ENCODE data around the gene CCN5. TPM values are rescaled to one million over a fixed set of nuclear protein-coding genes. Genes with fewer than 3 reads are reported as not detected.
A peak's percentile ranks its signal among the peaks of the same experiment; 100 is the strongest.
"Not testable (repeated sequence)": the region's sequence is repeated elsewhere in the genome, so short reads cannot be mapped to it uniquely, and the experiment has no call there.

The CCN5 gene
- total and polyA plus RNA-seq, 4 donors: 59.4 to 186 (median 115) TPM

GRCh38 chr20:44691424-44692423, 23.4 kb upstream of the CCN5 start:
- intact Hi-C loops (cut with DNase I): loop anchor here in 1 of 2 donors (2.0 kb wide), 1 partner anchor 171 kb away; no protein-coding TSS in a partner anchor
- Histone ChIP-seq H3K4me1 (ENCODE audit: control insufficient read depth in 1 of 2, insufficient read depth in 2 of 2, low read length in 2 of 2) (peaks cover 6 to 11% of the 10 kb centered on the region in 2 donors), H3K4me3 (ENCODE audit: low read length in 2 of 2) (no peak overlapping the region), H3K36me3 (ENCODE audit: control insufficient read depth in 1 of 2, insufficient read depth in 2 of 2, low read length in 1 of 2) (no peaks in the 10 kb centered on the region), H3K27me3 (ENCODE audit: control insufficient read depth in 1 of 2, insufficient read depth in 2 of 2, low read length in 1 of 2) (no peaks in the 10 kb centered on the region), H3K9me3 (ENCODE audit: control insufficient read depth, low read length) (no peaks in the 10 kb centered on the region), H3K27ac (ENCODE audit: low read depth in 1 of 2, low read length in 2 of 2) (peak overlapping the region; percentile 67 to 95)
- DNase-seq: peak; percentile 90
- peak; percentile 74 for ATAC-seq (ENCODE audit: low FRiP score)
- WGBS, 2 donors: 19 to 20% methylated on average over 7 of the region's 7 CpGs

DNA sequence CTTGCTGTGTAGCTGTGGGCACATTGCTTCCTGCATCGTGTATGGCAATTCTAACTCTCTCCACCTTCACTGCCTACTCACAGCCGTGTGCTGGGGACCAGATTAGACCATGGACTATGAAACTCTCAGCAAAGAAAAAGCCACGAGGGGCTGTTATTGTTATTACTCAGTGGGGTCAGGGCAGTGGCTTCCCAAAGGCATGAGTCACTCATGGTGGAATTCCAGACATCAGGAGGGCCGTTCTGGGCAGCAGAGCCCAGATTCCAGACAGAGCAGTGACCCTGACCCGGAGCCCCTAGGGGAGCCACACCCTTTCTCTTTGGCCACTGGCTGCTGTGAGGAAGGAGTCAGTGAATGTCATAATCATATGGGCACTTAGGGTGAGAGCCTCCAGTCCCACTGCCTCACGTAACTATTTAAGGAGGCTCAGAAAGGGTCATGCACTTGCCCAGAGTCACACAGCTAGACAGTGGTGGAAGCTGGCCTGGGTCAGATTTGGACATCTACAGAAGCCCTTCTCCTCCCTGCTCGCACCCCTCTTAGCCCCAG, 22.2 kb upstream of the CCN5 start:
- DNase-seq: peak; percentile 94
- H3K9me3 ChIP-seq (ENCODE audit: control insufficient read depth, low read length): no peaks in the 10 kb centered on the region
- ATAC-seq (ENCODE audit: low FRiP score): peak; percentile 95
- intact Hi-C loops (cut with DNase I): loop anchor here in 1 of 2 donors (1.0 to 2.0 kb wide), 2 partner anchors 36 to 170 kb away; no protein-coding TSS in a partner anchor
- no peaks in the 10 kb centered on the region for H3K27me3 ChIP-seq (ENCODE audit: control insufficient read depth in 1 of 2, insufficient read depth in 2 of 2, low read length in 1 of 2)
- H3K36me3 ChIP-seq (ENCODE audit: control insufficient read depth in 1 of 2, insufficient read depth in 2 of 2, low read length in 1 of 2): no peaks in the 10 kb centered on the region
- no peak overlapping the region for H3K4me3 ChIP-seq (ENCODE audit: low read length in 2 of 2)
- H3K4me1 ChIP-seq (ENCODE audit: control insufficient read depth in 1 of 2, insufficient read depth in 2 of 2, low read length in 2 of 2): peaks cover 6 to 11% of the 10 kb centered on the region in 2 donors
- WGBS, 2 donors: 10 to 12% methylated on average over 7 of the region's 7 CpGs
- peak overlapping the region; percentile 93 to 100 for H3K27ac ChIP-seq (ENCODE audit: low read depth in 1 of 2, low read length in 2 of 2)

DNA sequence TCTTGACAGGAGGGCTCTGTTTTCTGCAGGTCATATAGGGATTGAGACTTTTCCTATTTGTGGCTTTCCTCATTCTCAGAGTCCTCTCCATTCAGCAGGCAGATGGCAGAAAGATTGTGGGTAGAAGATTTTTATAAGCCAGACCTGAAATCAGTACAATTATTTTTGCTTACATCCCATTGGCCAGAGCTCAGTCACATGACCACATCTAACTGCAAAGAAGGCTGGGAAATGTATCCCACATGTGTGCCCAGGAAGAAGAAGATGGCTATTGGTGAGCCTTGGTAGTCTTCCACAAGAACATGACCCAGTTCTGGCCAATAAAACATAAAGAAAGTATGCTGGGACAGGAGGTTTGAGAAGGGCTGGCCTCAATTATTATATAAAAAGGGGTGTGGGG, 21.5 kb upstream of the CCN5 start:
- ATAC-seq (ENCODE audit: low FRiP score) (no peak), DNase-seq (no peak)
- Histone ChIP-seq H3K27me3 (ENCODE audit: control insufficient read depth in 1 of 2, insufficient read depth in 2 of 2, low read length in 1 of 2) (no peaks in the 10 kb centered on the region), H3K9me3 (ENCODE audit: control insufficient read depth, low read length) (no peaks in the 10 kb centered on the region), H3K4me1 (ENCODE audit: control insufficient read depth in 1 of 2, insufficient read depth in 2 of 2, low read length in 2 of 2) (peaks cover 6 to 11% of the 10 kb centered on the region in 2 donors), H3K4me3 (ENCODE audit: low read length in 2 of 2) (no peak overlapping the region), H3K27ac (ENCODE audit: low read depth in 1 of 2, low read length in 2 of 2) (peak overlapping the region; percentile 93 to 100), H3K36me3 (ENCODE audit: control insufficient read depth in 1 of 2, insufficient read depth in 2 of 2, low read length in 1 of 2) (no peaks in the 10 kb centered on the region)
- intact Hi-C loops (cut with DNase I): loop anchor here in 1 of 2 donors (1.0 to 2.0 kb wide), 2 partner anchors 36 to 169 kb away; no protein-coding TSS in a partner anchor

GRCh38 chr20:44694159-44694558, 21.0 kb upstream of the CCN5 start:
- ATAC-seq (ENCODE audit: low FRiP score): no peak
- Histone ChIP-seq H3K4me3 (ENCODE audit: low read length in 2 of 2) (no peak overlapping the region), H3K9me3 (ENCODE audit: control insufficient read depth, low read length) (no peaks in the 10 kb centered on the region), H3K4me1 (ENCODE audit: control insufficient read depth in 1 of 2, insufficient read depth in 2 of 2, low read length in 2 of 2) (peaks cover 6 to 11% of the 10 kb centered on the region in 2 donors), H3K27me3 (ENCODE audit: control insufficient read depth in 1 of 2, insufficient read depth in 2 of 2, low read length in 1 of 2) (no peaks in the 10 kb centered on the region), H3K36me3 (ENCODE audit: control insufficient read depth in 1 of 2, insufficient read depth in 2 of 2, low read length in 1 of 2) (no peaks in the 10 kb centered on the region), H3K27ac (ENCODE audit: low read depth in 1 of 2, low read length in 2 of 2) (peak overlapping the region; percentile 93 to 100)
- no peak for DNase-seq
- intact Hi-C loops (cut with DNase I): no loop called here
- WGBS, 2 donors: 52 to 55% methylated on average over 4 of the region's 4 CpGs

DNA sequence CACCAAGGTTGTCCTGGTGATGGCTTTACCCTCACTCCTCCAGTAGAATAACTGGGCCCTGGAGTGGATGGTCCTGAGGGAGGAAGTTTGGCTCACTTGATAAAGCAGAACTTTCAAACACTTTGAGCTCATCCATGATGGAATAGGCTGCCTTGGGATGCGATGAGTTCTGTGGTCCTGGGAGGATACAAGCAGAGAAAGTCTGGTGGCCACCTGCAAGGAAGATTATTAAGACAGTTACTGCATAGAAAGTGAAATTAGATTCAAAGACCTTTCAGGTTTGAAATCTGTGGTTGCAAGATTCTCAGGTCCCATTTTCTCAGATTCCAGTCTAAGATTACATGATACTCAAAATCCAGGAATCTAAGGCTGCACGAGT, 19.9 kb upstream of the CCN5 start:
- intact Hi-C loops (cut with DNase I): no loop called here
- Histone ChIP-seq H3K9me3 (ENCODE audit: control insufficient read depth, low read length) (no peaks in the 10 kb centered on the region), H3K27ac (ENCODE audit: low read depth in 1 of 2, low read length in 2 of 2) (peak overlapping the region; percentile 62 to 100), H3K4me3 (ENCODE audit: low read length in 2 of 2) (no peak overlapping the region), H3K27me3 (ENCODE audit: control insufficient read depth in 1 of 2, insufficient read depth in 2 of 2, low read length in 1 of 2) (no peaks in the 10 kb centered on the region), H3K4me1 (ENCODE audit: control insufficient read depth in 1 of 2, insufficient read depth in 2 of 2, low read length in 2 of 2) (peaks cover 6 to 11% of the 10 kb centered on the region in 2 donors), H3K36me3 (ENCODE audit: control insufficient read depth in 1 of 2, insufficient read depth in 2 of 2, low read length in 1 of 2) (no peaks in the 10 kb centered on the region)
- ATAC-seq (ENCODE audit: low FRiP score) (no peak), DNase-seq (no peak)
- 43 to 47% methylated on average over 2 of the region's 2 CpGs for WGBS, 2 donors

DNA sequence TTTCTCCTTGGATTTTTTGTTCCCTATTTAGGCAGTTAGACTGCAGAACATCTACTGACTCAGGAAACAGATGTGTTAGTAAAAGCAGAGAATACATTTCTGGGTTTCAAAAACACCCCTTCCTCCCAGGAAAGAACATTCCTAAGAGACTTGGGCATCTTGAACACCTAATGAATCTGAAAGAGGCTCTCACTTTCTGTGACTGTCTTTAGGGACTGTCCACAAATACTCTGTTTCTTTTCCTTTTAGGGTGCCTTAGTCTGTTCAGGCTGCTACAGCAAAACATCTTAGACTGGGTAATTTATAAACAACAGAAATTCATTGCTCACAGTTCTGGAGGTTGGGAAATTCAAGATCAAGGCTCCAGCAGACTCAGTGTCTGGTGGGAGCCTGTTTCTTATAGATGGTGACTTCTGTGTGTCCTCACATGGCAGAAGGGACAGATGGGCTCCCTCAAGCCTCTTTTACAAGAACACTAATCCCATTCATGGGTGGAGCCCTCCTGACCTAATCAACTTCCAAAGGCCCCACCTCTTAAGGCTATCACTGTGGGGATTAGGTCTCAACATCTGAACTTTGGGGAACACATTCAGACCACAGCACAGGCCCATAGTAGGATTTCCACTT, 19.4 kb upstream of the CCN5 start:
- H3K27ac ChIP-seq (ENCODE audit: low read depth in 1 of 2, low read length in 2 of 2): peak overlapping the region; percentile 79 to 87
- intact Hi-C loops (cut with DNase I): no loop called here

GRCh38 chr20:44696315-44696714, 18.9 kb upstream of the CCN5 start:
- no peak overlapping the region for H3K4me3 ChIP-seq (ENCODE audit: low read length in 2 of 2)
- no peaks in the 10 kb centered on the region for H3K36me3 ChIP-seq (ENCODE audit: control insufficient read depth in 1 of 2, insufficient read depth in 2 of 2, low read length in 1 of 2)
- ATAC-seq (ENCODE audit: low FRiP score) (no peak), DNase-seq (no peak)
- intact Hi-C loops (cut with DNase I): no loop called here
- peak overlapping the region; percentile 79 to 87 for H3K27ac ChIP-seq (ENCODE audit: low read depth in 1 of 2, low read length in 2 of 2)
- WGBS, 2 donors: 93 to 97% methylated on average over 3 of the region's 3 CpGs
- H3K9me3 ChIP-seq (ENCODE audit: control insufficient read depth, low read length): no peaks in the 10 kb centered on the region
- no peaks in the 10 kb centered on the region for H3K27me3 ChIP-seq (ENCODE audit: control insufficient read depth in 1 of 2, insufficient read depth in 2 of 2, low read length in 1 of 2)
- peaks cover 6 to 7% of the 10 kb centered on the region in 2 donors for H3K4me1 ChIP-seq (ENCODE audit: control insufficient read depth in 1 of 2, insufficient read depth in 2 of 2, low read length in 2 of 2)

More for the DNA sequence above, 19.4 kb upstream of the CCN5 start:
- Histone ChIP-seq H3K4me3 (ENCODE audit: low read length in 2 of 2) (no peak overlapping the region), H3K36me3 (ENCODE audit: control insufficient read depth in 1 of 2, insufficient read depth in 2 of 2, low read length in 1 of 2) (no peaks in the 10 kb centered on the region), H3K9me3 (ENCODE audit: control insufficient read depth, low read length) (no peaks in the 10 kb centered on the region), H3K4me1 (ENCODE audit: control insufficient read depth in 1 of 2, insufficient read depth in 2 of 2, low read length in 2 of 2) (peaks cover 6 to 9% of the 10 kb centered on the region in 2 donors), H3K27me3 (ENCODE audit: control insufficient read depth in 1 of 2, insufficient read depth in 2 of 2, low read length in 1 of 2) (no peaks in the 10 kb centered on the region)
- DNase-seq (no peak), ATAC-seq (ENCODE audit: low FRiP score) (no peak)

DNA sequence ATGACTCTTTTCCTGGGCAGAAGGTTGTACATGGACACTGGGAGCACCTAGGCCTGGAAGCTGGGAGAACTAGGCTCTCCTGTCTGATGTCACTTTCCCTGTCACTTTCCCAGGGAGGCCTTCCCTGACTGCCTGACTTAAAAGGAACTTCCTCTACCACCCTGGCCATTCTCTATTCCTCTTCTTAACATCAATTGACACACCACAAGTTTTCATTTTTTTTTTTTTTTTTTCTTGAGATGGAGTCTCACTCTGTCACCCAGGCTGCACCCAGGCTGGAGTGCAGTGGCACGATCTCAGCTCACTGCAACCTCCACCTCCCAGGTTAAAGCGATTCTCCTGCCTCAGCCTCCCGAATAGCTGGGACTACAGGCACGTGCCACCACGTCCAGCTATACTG, 18.1 kb upstream of the CCN5 start:
- intact Hi-C loops (cut with DNase I); H3K4me1 ChIP-seq (ENCODE audit: control insufficient read depth in 1 of 2, insufficient read depth in 2 of 2, low read length in 2 of 2); H3K4me3 ChIP-seq (ENCODE audit: low read length in 2 of 2); ATAC-seq (ENCODE audit: low FRiP score); DNase-seq; H3K36me3 ChIP-seq (ENCODE audit: control insufficient read depth in 1 of 2, insufficient read depth in 2 of 2, low read length in 1 of 2); H3K9me3 ChIP-seq (ENCODE audit: control insufficient read depth, low read length); H3K27me3 ChIP-seq (ENCODE audit: control insufficient read depth in 1 of 2, insufficient read depth in 2 of 2, low read length in 1 of 2); H3K27ac ChIP-seq (ENCODE audit: low read depth in 1 of 2, low read length in 2 of 2): not testable (repeated sequence)
- WGBS, 2 donors: 98 to 99% methylated on average over 5 of the region's 5 CpGs
